ENCODE results near the gene PODXL2.

Gene PODXL2

DNA sequence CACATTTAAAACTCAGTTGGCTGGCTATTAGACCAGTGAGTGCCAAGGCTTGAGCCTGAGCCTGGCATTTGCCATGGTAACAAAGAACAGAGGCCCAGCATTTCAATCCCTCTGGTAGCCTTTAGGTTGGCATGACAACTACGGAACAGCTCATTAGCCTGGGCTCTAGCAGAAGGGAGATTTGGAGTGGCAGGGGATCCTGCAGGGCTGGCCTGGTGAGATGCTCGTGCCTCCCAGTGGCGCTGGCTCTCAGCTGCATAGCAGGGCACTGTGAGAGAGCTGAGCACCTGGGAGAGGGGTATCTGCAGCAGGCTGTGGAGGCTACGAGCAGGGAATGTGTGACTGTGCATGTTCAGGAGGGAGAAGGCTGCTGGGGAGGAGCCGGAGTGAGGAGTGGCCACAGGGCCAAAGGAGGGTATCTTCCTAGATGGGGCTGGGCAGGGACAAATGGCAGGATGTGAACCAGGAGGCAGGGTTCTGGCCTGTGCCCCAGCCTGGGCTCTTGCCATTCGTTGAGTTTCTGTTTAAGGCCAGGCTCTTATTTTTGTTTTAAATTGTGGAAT, 38.2 kb downstream of the PODXL2 start:
- TF ChIP-seq, protein P1, sequence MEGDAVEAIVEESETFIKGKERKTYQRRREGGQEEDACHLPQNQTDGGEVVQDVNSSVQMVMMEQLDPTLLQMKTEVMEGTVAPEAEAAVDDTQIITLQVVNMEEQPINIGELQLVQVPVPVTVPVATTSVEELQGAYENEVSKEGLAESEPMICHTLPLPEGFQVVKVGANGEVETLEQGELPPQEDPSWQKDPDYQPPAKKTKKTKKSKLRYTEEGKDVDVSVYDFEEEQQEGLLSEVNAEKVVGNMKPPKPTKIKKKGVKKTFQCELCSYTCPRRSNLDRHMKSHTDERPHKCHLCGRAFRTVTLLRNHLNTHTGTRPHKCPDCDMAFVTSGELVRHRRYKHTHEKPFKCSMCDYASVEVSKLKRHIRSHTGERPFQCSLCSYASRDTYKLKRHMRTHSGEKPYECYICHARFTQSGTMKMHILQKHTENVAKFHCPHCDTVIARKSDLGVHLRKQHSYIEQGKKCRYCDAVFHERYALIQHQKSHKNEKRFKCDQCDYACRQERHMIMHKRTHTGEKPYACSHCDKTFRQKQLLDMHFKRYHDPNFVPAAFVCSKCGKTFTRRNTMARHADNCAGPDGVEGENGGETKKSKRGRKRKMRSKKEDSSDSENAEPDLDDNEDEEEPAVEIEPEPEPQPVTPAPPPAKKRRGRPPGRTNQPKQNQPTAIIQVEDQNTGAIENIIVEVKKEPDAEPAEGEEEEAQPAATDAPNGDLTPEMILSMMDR (IDR thresholded peaks at IDR 0.05; ENCODE audit: extremely low read depth, missing control alignments), result no peak
- no peak for DNase-seq (ENCODE audit: low spot score)

DNA sequence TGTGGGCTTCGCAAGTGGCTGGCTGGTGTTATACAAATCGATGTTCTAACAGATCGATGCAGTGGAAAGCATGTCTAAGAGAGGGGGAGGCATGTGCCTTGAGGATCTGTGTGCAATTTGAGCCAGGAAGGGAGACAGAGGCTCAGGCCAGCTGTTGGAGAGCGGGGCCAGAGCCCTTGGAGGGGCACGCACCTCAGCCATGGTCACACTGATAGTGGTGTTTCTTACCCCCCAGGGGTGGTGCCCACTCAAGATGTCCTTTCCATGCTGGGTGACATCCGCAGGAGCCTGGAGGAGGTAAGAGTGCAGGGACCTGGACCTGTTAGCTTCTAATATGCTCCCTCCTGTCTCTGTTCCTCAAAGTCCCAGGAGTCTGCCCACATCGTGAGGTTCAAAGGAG, 39.9 kb downstream of the PODXL2 start:
- TF ChIP-seq, protein P1 (IDR thresholded peaks at IDR 0.05; ENCODE audit: extremely low read depth, missing control alignments), result no peak
- DNase-seq (ENCODE audit: low spot score), result no peak

DNA sequence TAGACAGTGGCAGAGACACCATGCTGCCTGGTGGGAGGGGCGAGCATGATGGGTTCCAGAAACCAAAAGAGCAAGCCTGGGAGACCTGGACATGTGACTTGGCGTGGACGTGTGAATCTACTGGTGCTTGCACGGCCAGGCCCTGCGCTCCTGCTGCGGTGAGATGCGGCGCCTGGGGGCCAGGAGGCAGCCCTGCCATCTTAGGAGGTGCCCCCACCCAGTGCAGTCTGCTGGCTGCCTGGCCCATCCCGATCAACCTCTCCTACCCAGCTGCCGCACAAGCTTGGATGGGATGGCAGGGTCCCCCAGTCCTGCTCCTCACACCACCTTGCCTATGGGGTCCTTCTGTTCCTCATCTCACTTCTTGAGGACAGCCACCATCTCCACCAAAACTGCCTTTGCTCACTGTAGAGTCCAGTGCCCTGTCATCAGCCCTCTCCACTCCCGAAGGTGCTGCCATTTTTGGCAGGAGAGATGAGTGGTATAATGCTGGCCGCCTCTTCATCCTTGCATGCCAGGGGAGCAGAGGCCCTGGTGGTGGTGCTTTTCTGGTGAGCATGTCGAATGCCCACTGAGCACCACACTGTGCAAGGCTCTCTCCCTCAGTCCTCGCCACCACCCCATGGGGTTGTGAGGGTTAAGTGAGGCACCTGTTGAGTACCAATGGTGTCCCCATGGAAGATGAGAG, 40.7 kb downstream of the PODXL2 start:
- TF ChIP-seq, protein P1 (IDR thresholded peaks at IDR 0.05; ENCODE audit: extremely low read depth, missing control alignments), result no peak
- DNase-seq (ENCODE audit: low spot score), result no peak

DNA sequence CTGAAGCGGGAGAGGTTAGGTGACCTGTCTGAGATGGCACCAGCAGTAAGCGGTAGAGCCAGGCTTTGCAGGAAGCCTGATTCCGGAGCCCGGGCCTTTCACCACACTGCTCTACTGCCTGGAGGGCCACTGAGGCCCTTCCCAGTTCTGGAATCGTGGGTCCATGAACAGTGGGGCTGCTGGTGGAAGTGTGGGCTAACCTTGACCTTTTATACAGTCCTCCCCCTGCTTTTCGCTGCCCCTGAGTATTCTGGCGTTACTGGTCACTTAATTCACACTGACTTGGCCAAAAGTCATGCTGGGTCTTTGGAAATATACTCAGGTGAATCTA, 41.2 kb downstream of the PODXL2 start:
- no peak for DNase-seq (ENCODE audit: low spot score)
- TF ChIP-seq, protein P1 (IDR thresholded peaks at IDR 0.05; ENCODE audit: extremely low read depth, missing control alignments), result no peak

DNA sequence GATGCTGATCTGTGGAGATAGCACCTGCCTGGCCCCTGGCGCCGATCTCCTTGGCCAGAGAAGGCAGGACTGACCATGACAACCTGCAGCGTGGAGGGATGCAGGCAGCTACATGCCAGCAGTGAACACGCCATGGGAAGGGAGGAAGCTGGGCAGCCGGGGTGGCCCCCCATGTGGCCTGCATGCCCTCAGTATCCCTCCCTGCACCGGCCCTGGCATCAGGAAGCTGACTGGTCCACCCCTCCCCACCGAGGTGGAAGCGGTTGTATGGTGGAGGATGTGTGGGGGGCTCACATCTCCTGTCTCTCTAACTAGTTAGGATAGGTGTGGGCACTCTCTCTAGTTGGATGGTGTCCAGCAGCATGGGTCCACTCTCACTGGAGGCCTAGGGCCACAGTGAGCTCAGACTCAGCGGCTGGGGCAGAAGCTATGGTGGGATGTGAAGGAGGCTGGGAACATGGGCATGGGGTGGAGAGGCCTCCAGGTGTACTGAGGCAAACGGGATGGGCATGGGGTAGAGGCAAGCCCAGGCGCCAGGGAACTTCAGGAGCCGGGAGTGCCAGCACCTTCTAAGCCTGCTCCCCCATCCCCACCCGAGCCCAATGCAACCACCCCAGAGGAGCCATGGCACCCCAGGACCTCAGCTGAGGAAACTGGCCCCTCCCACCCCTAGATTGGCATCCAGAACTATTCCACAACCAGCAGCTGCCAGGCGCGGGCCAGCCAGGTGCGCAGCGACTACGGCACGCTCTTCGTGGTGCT, 42.0 kb downstream of the PODXL2 start:
- TF ChIP-seq, protein P1 (IDR thresholded peaks at IDR 0.05; ENCODE audit: extremely low read depth, missing control alignments), result no peak
- DNase-seq (ENCODE audit: low spot score), result no peak

DNA sequence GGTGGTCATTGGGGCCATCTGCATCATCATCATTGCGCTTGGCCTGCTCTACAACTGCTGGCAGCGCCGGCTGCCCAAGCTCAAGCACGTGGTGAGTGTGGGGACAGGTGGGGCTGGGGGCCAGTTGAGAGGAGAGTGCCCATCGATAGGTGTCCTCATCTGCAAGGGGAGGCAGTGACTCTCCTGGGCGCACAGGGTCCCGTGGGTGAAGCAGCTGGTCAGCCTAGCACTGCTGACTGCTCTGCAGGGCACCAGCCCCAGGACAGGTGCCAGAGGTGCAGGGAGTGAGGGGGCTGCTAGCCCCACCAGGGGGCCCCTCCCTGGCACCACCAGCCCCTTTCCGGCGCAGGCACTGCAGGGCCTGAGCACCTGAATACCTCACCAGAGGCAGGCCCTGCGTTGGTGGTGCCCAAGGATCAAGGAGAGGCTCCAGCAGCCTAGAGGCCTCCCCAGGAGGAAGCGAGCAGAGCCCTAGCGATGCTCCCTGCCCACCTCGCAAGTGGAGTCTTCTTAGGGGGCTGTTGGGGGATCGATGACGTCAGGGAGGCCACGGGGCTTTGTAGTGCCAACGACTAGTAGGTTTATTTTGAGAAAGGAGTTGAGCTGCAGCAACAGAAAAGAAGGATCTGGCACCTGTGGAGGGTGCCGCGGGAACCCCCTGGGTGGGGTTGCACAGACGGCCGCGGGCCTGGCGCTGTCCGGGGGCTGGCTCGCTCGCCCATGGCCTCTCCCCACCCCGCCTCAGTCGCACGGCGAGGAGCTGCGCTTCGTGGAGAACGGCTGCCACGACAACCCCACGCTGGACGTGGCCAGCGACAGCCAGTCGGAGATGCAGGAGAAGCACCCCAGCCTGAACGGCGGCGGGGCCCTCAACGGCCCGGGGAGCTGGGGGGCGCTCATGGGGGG, 42.8 kb downstream of the PODXL2 start:
- peak; percentile 60 for DNase-seq (ENCODE audit: low spot score)
- TF ChIP-seq, protein P1 (IDR thresholded peaks at IDR 0.05; ENCODE audit: extremely low read depth, missing control alignments), result no peak

All from GM20000 (cell line).